GM18502 (cell line): ENCODE data around the gene GPR132.
A peak's percentile ranks its signal among the peaks of the same experiment; 100 is the strongest.

ENCODE experiments used
- ATAC-seq: cut with Tn5 transposase; IDR thresholded peaks from one replicate; pipeline ENCODE4 v1.9.1; 2021; ENCODE audit warnings: mild to moderate bottlenecking; ENCODE audit not compliant: unreplicated experiment, poor library complexity

Gene GPR132

GRCh38 chr14:105076805-105077648 is 11.8 kb upstream of the GPR132 start:
- ATAC-seq: no peak

GRCh38 chr14:105076296-105076804 is 11.1 kb upstream of the GPR132 start:
- no peak for ATAC-seq

GRCh38 chr14:105075379-105076295 is 10.4 kb upstream of the GPR132 start:
- peak; percentile 75 for ATAC-seq

GRCh38 chr14:105074601-105075053 is 9.4 kb upstream of the GPR132 start:
- ATAC-seq: no peak

- ATAC-seq: no peak
Measured at GRCh38 chr14:105073720-105074600, 8.7 kb upstream of the GPR132 start.

- no peak for ATAC-seq
Measured at GRCh38 chr14:105072892-105073719, 7.9 kb upstream of the GPR132 start.

GRCh38 chr14:105072381-105072861 is 7.2 kb upstream of the GPR132 start:
- ATAC-seq: no peak

GRCh38 chr14:105071942-105072341 is 6.7 kb upstream of the GPR132 start:
- ATAC-seq: no peak

- ATAC-seq: no peak
Measured at GRCh38 chr14:105071326-105071725, 6.1 kb upstream of the GPR132 start.

- ATAC-seq: no peak
Measured at GRCh38 chr14:105070760-105071137, 5.5 kb upstream of the GPR132 start.

- ATAC-seq: peak; percentile 41
Measured at GRCh38 chr14:105069871-105070759, 4.9 kb upstream of the GPR132 start.

GRCh38 chr14:105069522-105069870 is 4.3 kb upstream of the GPR132 start:
- no peak for ATAC-seq

GRCh38 chr14:105068818-105069217 is 3.6 kb upstream of the GPR132 start:
- ATAC-seq: no peak

- ATAC-seq: no peak
Measured at GRCh38 chr14:105067969-105068301, 2.7 kb upstream of the GPR132 start.

GRCh38 chr14:105067140-105067968 is 2.1 kb upstream of the GPR132 start:
- ATAC-seq: no peak

GRCh38 chr14:105066240-105067071 is 1.2 kb upstream of the GPR132 start:
- no peak for ATAC-seq
